Breast epithelium (tissue), 4 donors: ENCODE measurements around the gene SIGLEC14. TPM values are rescaled to one million over a fixed set of nuclear protein-coding genes. Genes with fewer than 3 reads are reported as not detected.

Experiments used
- DNase-seq, 2 donors: peaks; one replicate each; pipeline ENCODE4 v3.0.0-alpha.2; 2019; ENCODE audit warnings: low spot score in 2 of 2
- H3K27ac ChIP-seq, 2 donors: fragments of 200-600 bp; sonication (generic) in 1 of 2; one replicate each; pipeline ENCODE4 v1.5.1; 2016 to 2019; ENCODE audit warnings: mild to moderate bottlenecking in 1 of 2
- H3K27me3 ChIP-seq, 2 donors: fragments of 200-600 bp; sonication (generic) in 1 of 2; one replicate each; pipeline versions ENCODE4 v1.5.1 to v1.6.0; 2017 to 2019; ENCODE audit warnings: control low read depth in 1 of 2, mild to moderate bottlenecking in 1 of 2
- H3K36me3 ChIP-seq: fragments of 200-600 bp; one replicate; pipeline ENCODE4 v1.5.1; 2019
- H3K4me1 ChIP-seq, 2 donors: fragments of 200-600 bp; sonication (generic); one replicate each; pipeline ENCODE4 v1.5.1; 2016 to 2019; ENCODE audit warnings: control low read depth in 1 of 2
- H3K4me3 ChIP-seq, 3 donors: fragments of 200-600 bp; sonication (generic); 1 replicate in 2 of 3; 2 replicates in 1 of 3; pipeline ENCODE4 v1.5.1; 2016 to 2019; ENCODE audit warnings: mild to moderate bottlenecking in 3 of 3, moderate library complexity in 2 of 3
- H3K9me3 ChIP-seq, 2 donors: fragments of 200-600 bp; sonication (generic) in 1 of 2; one replicate each; pipeline ENCODE4 v1.5.1; 2016 to 2019; ENCODE audit warnings: control low read depth in 1 of 2
- CTCF ChIP-seq, 3 donors: fragments of 450-650 bp; IDR thresholded peaks; one replicate each; pipeline ENCODE4 v1.5.1; 2016 to 2017; ENCODE audit warnings: antibody characterized with exemption in 3 of 3, mild to moderate bottlenecking in 3 of 3, moderate library complexity in 3 of 3
- POLR2A ChIP-seq: fragments of 450-650 bp; IDR thresholded peaks from one replicate; pipeline ENCODE4 v1.6.1; 2016; ENCODE audit warnings: antibody characterized with exemption, mild to moderate bottlenecking, moderate library complexity
- POLR2AphosphoS5 ChIP-seq, 3 donors: sonication (generic); formaldehyde crosslinking; IDR thresholded peaks; one replicate each; pipeline ENCODE4 v1.6.1; 2017; ENCODE audit warnings: antibody characterized with exemption in 3 of 3
- intact Hi-C: fragments of 100-400 bp; cut with DNase I; formaldehyde crosslinking; loops from one replicate; pipeline ENCODE4 v1.15.1; 2023; ENCODE audit warnings: low total_unique reads
- total RNA-seq, 3 donors: library from RNA; depleted of rRNA; stranded (reverse); fragments of >200 nt; gene quantifications; one replicate each; pipeline ENCODE4 v1.1.0, GENCODE V29; 2016

Gene SIGLEC14
- total RNA-seq, 3 donors from 2014 or later, result 2.0 to 5.9 TPM; not detected in 1

GRCh38 chr19:51693260-51693659 is 46.6 kb upstream of the SIGLEC14 start, which contains the start of gene SPACA6:
Gene SPACA6 (plus strand): TSS chr19:51693330. CDS start chr19:51693527, 197 bp downstream.
- no peaks in the 10 kb centered on the region for H3K36me3 ChIP-seq
- no peak for TF ChIP-seq POLR2AphosphoS5 (IDR thresholded peaks at IDR 0.05)
- no peak for TF ChIP-seq POLR2A
- DNase-seq, result no peak
- intact Hi-C loops, result no loop called here
- peaks cover 8 to 18% of the 10 kb centered on the region in 2 donors for H3K4me1 ChIP-seq
- no peaks in the 10 kb centered on the region for H3K27me3 ChIP-seq
- H3K4me3 ChIP-seq, result peak within 1 kb of the TSS; percentile 11 to 100 (median 93)
- H3K27ac ChIP-seq, result peak within 1 kb of the TSS; percentile 96 to 99
- no peaks in the 10 kb centered on the region for H3K9me3 ChIP-seq

DNA sequence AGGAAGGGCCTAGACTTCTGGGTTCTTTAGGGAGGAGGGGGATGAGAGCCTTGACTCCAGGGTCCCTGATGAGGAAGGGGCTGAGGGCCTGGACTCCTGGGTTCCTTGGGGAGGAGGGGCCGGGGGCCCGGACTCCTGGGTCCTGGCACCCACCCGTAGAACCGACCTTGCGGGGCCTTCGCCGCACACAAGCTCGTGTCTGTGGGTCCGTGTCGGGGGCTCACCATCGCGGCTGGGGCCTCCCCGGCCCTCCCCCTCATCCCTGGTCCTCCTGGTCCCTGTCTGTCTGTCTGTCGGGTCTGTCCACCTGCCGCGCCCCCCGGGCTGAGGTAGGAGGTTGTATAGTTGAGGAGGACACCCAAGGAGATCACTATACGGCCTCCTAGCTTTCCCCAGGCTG is 45.8 kb upstream of the SIGLEC14 start:
- H3K9me3 ChIP-seq, result no peaks in the 10 kb centered on the region
- DNase-seq, result no peak
- intact Hi-C loops, result no loop called here
- H3K36me3 ChIP-seq, result no peaks in the 10 kb centered on the region
- H3K4me1 ChIP-seq, result peaks cover 12 to 18% of the 10 kb centered on the region in 2 donors
- TF ChIP-seq CTCF (IDR thresholded peaks at IDR 0.05), result no peak
- TF ChIP-seq POLR2A, result no peak
- no peak for TF ChIP-seq POLR2AphosphoS5 (IDR thresholded peaks at IDR 0.05)
- H3K4me3 ChIP-seq, result peak overlapping the region; percentile 11 to 100 (median 93)
- peak overlapping the region; percentile 96 to 99 for H3K27ac ChIP-seq
- H3K27me3 ChIP-seq, result no peaks in the 10 kb centered on the region

GRCh38 chr19:51691584-51692428 is 45.2 kb upstream of the SIGLEC14 start:
- H3K27me3 ChIP-seq, result no peaks in the 10 kb centered on the region
- intact Hi-C loops, result no loop called here
- H3K36me3 ChIP-seq, result no peaks in the 10 kb centered on the region
- no peaks in the 10 kb centered on the region for H3K9me3 ChIP-seq
- peak overlapping the region; percentile 90 to 100 (median 93) for H3K4me3 ChIP-seq
- H3K4me1 ChIP-seq, result peaks cover 12 to 18% of the 10 kb centered on the region in 2 donors
- no peak for DNase-seq
- no peak for TF ChIP-seq CTCF (IDR thresholded peaks at IDR 0.05)
- TF ChIP-seq POLR2AphosphoS5 (IDR thresholded peaks at IDR 0.05), result no peak
- TF ChIP-seq POLR2A, result no peak
- H3K27ac ChIP-seq, result peak overlapping the region; percentile 96 to 99

DNA sequence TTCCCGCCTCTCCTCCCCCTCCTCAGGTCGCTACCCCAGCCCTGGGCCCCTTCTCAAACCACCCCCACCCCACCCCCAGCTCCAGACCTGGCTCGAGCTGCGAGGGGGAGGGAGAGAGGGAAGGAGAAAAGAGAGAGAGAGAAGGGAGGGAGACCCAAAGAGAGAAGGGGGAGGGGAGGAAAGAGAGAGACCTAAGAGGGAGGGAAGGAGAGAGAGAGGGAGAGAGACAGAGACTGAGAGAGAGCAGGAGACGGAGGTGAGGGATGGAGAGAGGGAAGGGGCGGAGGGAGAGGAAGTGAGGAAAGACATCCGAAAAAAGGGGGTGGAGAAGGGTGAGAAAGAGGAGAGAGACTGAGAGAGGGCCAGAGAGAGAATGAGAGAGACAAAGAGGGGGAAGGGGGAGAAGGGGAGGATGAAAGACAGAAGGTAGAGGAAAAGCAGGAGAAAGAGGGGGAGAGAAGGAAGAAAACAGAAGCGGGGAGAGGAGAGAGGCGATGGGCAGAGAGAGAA is 44.5 kb upstream of the SIGLEC14 start:
- Histone ChIP-seq H3K4me3 (peak overlapping the region; percentile 90 to 100 (median 93)), H3K36me3 (no peaks in the 10 kb centered on the region), H3K27me3 (no peaks in the 10 kb centered on the region), H3K9me3 (no peaks in the 10 kb centered on the region), H3K4me1 (peaks cover 12 to 18% of the 10 kb centered on the region in 2 donors), H3K27ac (peak overlapping the region; percentile 96 to 99)
- no peak for TF ChIP-seq POLR2A
- no peak for TF ChIP-seq POLR2AphosphoS5 (IDR thresholded peaks at IDR 0.05)
- no peak for TF ChIP-seq CTCF (IDR thresholded peaks at IDR 0.05)
- DNase-seq, result no peak
- intact Hi-C loops, result no loop called here

DNA sequence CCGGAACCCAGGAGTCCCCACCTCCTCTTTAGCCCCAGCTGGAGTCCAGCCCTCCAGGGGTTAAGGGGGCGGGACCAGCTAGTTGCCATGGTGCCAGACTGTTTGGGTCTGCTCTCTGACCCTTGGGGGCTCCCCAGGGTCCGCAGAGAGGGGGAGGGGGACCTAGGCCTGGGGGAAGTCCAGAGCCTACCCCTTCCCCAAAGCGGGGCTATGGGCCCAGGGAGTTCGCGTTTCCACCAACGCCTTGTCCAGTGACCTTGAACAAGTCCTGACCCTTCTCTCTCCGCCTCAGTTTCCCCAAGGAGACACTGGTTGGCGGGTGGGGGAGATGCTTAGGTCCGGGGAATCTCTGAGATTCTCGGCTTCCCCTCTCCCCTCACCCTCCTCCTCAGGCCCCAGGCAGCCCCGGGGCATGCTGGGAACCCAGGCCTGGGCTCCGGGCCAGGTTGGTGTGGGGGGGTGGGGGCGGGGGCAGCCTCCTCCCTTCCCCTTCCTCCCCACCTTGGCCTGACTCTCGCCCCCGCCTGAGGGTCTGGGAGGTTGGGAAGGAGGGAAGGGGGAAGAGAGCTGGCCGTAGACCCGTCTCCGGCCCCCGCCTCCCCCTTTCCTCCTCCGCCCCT is 43.9 kb upstream of the SIGLEC14 start:
- intact Hi-C loops, result no loop called here
- peak; percentile 51 to 75 for DNase-seq
- Histone ChIP-seq H3K9me3 (no peaks in the 10 kb centered on the region), H3K4me3 (peak overlapping the region; percentile 90 to 100 (median 93)), H3K27ac (peak overlapping the region; percentile 96 to 99), H3K4me1 (peaks cover 12 to 18% of the 10 kb centered on the region in 2 donors), H3K27me3 (no peaks in the 10 kb centered on the region), H3K36me3 (no peaks in the 10 kb centered on the region)
- TF ChIP-seq POLR2A, result no peak
- peak; percentile 47 to 53 (median 48) for TF ChIP-seq POLR2AphosphoS5 (IDR thresholded peaks at IDR 0.05)
- no peak for TF ChIP-seq CTCF (IDR thresholded peaks at IDR 0.05)
